ENCODE measurements around the gene RAET1G.
"Not testable (repeated sequence)": the region's sequence is repeated elsewhere in the genome, so short reads cannot be mapped to it uniquely, and the experiment has no call there.

Gene RAET1G

GRCh38 chr6:149953390-149953789 is 30.5 kb upstream of the RAET1G start:
- DNase-seq: not testable (repeated sequence)

- no peak for DNase-seq
Observed at GRCh38 chr6:149951626-149952025, 28.7 kb upstream of the RAET1G start.

- no peak for DNase-seq
Observed at GRCh38 chr6:149951096-149951495, 28.2 kb upstream of the RAET1G start.

GRCh38 chr6:149950423-149950822 is 27.5 kb upstream of the RAET1G start:
- DNase-seq: no peak

- no peak for DNase-seq
Observed at GRCh38 chr6:149948616-149949015, 25.7 kb upstream of the RAET1G start.

GRCh38 chr6:149948011-149948410 is 25.1 kb upstream of the RAET1G start:
- no peak for DNase-seq

- not testable (repeated sequence) for DNase-seq
Observed at GRCh38 chr6:149947533-149947932, 24.6 kb upstream of the RAET1G start.

GRCh38 chr6:149946631-149947030 is 23.7 kb upstream of the RAET1G start:
- not testable (repeated sequence) for DNase-seq

- not testable (repeated sequence) for DNase-seq
Observed at GRCh38 chr6:149945276-149945675, 22.4 kb upstream of the RAET1G start.

GRCh38 chr6:149943321-149943720 is 20.4 kb upstream of the RAET1G start:
- DNase-seq: not testable (repeated sequence)

- DNase-seq: no peak
Observed at GRCh38 chr6:149942461-149942829, 19.5 kb upstream of the RAET1G start.

GRCh38 chr6:149941583-149942460 is 18.9 kb upstream of the RAET1G start, which contains the start of gene ULBP2:
Gene ULBP2, plus strand, starts transcription at chr6:149942014. Its CDS starts 59 bp downstream, at chr6:149942073.
- DNase-seq: peak; percentile 84

- no peak for DNase-seq
Observed at GRCh38 chr6:149940672-149940982, 17.7 kb upstream of the RAET1G start.

GRCh38 chr6:149939909-149940671 is 17.2 kb upstream of the RAET1G start:
- DNase-seq: no peak

- no peak for DNase-seq
Observed at GRCh38 chr6:149939356-149939648, 16.4 kb upstream of the RAET1G start.

GRCh38 chr6:149938571-149939355 is 15.8 kb upstream of the RAET1G start:
- DNase-seq: no peak

GRCh38 chr6:149938013-149938570 is 15.2 kb upstream of the RAET1G start:
- DNase-seq: not testable (repeated sequence)

- no peak for DNase-seq
Observed at GRCh38 chr6:149936743-149937142, 13.8 kb upstream of the RAET1G start.

- no peak for DNase-seq
Observed at GRCh38 chr6:149935668-149936067, 12.7 kb upstream of the RAET1G start.

GRCh38 chr6:149935246-149935645 is 12.3 kb upstream of the RAET1G start:
- DNase-seq: no peak

- peak; percentile 81 for DNase-seq
Observed at GRCh38 chr6:149934249-149935156, 11.6 kb upstream of the RAET1G start.

GRCh38 chr6:149933461-149933860 is 10.5 kb upstream of the RAET1G start:
- DNase-seq: no peak
